ENCODE measurements around the gene DGKG.

DNA sequence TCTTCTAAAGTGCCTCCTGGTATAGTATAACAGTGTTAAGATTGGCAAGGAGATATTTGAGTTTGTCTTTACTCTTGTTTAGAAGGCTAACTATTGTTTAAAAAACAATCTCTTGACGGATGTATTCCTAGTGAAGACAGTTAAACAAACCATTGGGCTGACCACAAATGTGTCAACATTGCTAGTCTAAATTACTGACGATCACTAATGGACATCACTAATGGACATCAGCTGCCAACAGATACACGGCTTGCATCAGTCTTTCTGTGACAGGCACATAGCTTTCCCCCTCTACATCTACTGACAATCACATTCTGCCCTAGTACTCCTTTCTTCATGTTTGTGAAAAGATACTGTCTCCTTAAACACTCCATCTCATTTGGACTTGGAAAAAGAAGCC lies 196.0 kb downstream of the DGKG start:
- TF ChIP-seq, protein P1, sequence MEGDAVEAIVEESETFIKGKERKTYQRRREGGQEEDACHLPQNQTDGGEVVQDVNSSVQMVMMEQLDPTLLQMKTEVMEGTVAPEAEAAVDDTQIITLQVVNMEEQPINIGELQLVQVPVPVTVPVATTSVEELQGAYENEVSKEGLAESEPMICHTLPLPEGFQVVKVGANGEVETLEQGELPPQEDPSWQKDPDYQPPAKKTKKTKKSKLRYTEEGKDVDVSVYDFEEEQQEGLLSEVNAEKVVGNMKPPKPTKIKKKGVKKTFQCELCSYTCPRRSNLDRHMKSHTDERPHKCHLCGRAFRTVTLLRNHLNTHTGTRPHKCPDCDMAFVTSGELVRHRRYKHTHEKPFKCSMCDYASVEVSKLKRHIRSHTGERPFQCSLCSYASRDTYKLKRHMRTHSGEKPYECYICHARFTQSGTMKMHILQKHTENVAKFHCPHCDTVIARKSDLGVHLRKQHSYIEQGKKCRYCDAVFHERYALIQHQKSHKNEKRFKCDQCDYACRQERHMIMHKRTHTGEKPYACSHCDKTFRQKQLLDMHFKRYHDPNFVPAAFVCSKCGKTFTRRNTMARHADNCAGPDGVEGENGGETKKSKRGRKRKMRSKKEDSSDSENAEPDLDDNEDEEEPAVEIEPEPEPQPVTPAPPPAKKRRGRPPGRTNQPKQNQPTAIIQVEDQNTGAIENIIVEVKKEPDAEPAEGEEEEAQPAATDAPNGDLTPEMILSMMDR (IDR thresholded peaks at IDR 0.05), result no peak
- no peak for TF ChIP-seq EZH2phosphoT487 (IDR thresholded peaks at IDR 0.05)
- no peak for TF ChIP-seq EZH2 (IDR thresholded peaks at IDR 0.05)
